Upper lobe of left lung (tissue), 6 donors: Measurements from ENCODE around the gene WAPL. TPM values are rescaled to one million over a fixed set of nuclear protein-coding genes. Genes with fewer than 3 reads are reported as not detected.

Experiments used
- ATAC-seq, 2 donors: fragments of 200-7000 bp; cut with Tn5 transposase; one replicate each; pipeline ENCODE4 v1.9.1; 2022; ENCODE audit warnings: mild to moderate bottlenecking in 2 of 2, moderate library complexity in 2 of 2; ENCODE audit not compliant: low FRiP score in 2 of 2
- DNase-seq, 2 donors: peaks; one replicate each; pipeline ENCODE4 v3.0.0-alpha.2; 2019 to 2020
- H3K27ac ChIP-seq, 4 donors: fragments of 200-600 bp; sonication (generic); one replicate each; pipeline ENCODE4 v1.5.1; 2016 to 2019
- H3K27me3 ChIP-seq, 4 donors: fragments of 200-600 bp; sonication (generic); one replicate each; pipeline ENCODE4 v1.5.1; 2017 to 2019
- H3K36me3 ChIP-seq, 4 donors: fragments of 200-600 bp; sonication (generic); one replicate each; pipeline ENCODE4 v1.5.1; 2016 to 2019
- H3K4me1 ChIP-seq, 4 donors: fragments of 200-600 bp; sonication (generic); one replicate each; pipeline ENCODE4 v1.5.1; 2018 to 2019
- H3K4me3 ChIP-seq, 4 donors: fragments of 200-600 bp; sonication (generic); one replicate each; pipeline ENCODE4 v1.5.1; 2017 to 2019; ENCODE audit warnings: mild to moderate bottlenecking in 2 of 4, moderate library complexity in 1 of 4
- H3K9me3 ChIP-seq, 4 donors: fragments of 200-600 bp; sonication (generic); one replicate each; pipeline ENCODE4 v1.5.1; 2018 to 2019
- EP300 ChIP-seq, 4 donors: sonication (generic); formaldehyde crosslinking; IDR thresholded peaks; one replicate each; pipeline ENCODE4 v1.5.1; 2017; ENCODE audit warnings: antibody characterized with exemption in 4 of 4, control low read depth in 2 of 4
- POLR2A ChIP-seq, 4 donors: fragments of 450-650 bp; IDR thresholded peaks; one replicate each; pipeline ENCODE4 v1.5.1; 2016 to 2017; ENCODE audit warnings: antibody characterized with exemption in 4 of 4, mild to moderate bottlenecking in 2 of 4
- POLR2AphosphoS5 ChIP-seq, 2 donors: sonication (generic); formaldehyde crosslinking; IDR thresholded peaks; one replicate each; pipeline ENCODE4 v1.5.1; 2017; ENCODE audit warnings: antibody characterized with exemption in 2 of 2
- WGBS, 2 donors: methylation state at CpG; one replicate each; pipeline ENCODE4 v1.1.5; 2017 to 2018; 5-methylcytosine and 5-hydroxymethylcytosine counted together
- total RNA-seq, 6 donors: library from RNA; depleted of rRNA in 4 of 6; stranded (reverse); fragments of >200 nt in 4 of 6; gene quantifications; one replicate each; pipeline versions ENCODE4 v1.1.0 to v1.2.1, GENCODE V29; 2016 to 2021
- TF ChIP-seq, protein P1 (sequence below), 6 experiments: fragments of 450-650 bp in 4 of 6; fragments of 200-600 bp in 2 of 6; sonication (generic) in 2 of 6; IDR thresholded peaks; one replicate each; pipeline ENCODE4 v1.5.1; 2016 to 2019; ENCODE audit warnings: antibody characterized with exemption in 6 of 6
- donor health status: DM: no; HTN: no; CAD: no; lungs with moderate emphysema.
- donor health status: DM: no; HTN: yes; CAD: no; lungs with severe emphysema.

WAPL gene
- total RNA-seq, 6 donors from 2014 or later: 24.5 to 55.2 (median 38.1) TPM

DNA sequence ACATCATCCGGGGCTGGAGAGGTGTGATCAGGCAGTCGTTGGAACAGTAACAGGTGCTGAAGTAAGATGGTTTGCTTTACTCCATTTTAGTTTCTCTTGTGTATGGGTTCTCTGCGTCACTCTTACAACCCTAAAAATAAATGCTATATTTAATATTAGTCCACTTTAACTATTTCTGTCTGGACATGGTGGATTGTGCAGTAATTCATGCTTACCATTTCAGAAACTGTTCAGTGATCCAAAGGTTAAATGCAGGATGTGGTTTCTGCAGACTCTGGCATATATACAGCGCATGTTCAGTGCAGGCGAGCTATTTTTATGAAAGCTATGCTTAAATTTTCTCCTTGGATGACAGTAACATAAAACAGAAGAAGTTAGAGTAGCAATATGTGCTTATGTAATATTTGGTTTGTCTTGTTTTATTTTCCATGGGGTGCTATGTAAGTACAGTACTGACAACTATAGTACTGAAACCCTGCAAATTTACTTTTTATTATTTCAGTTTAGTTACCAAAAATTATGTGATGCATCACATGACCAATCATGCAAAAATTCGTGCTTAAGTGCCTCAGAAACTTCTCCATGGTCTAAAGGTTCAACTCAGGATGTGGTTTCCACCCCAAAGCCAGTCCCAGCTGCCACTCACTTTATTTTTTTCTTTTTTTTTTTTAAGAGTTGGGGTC, 108.4 kb downstream of the WAPL start:
- H3K4me3 ChIP-seq: no peak overlapping the region
- no peaks in the 10 kb centered on the region for H3K27me3 ChIP-seq
- TF ChIP-seq, protein P1, sequence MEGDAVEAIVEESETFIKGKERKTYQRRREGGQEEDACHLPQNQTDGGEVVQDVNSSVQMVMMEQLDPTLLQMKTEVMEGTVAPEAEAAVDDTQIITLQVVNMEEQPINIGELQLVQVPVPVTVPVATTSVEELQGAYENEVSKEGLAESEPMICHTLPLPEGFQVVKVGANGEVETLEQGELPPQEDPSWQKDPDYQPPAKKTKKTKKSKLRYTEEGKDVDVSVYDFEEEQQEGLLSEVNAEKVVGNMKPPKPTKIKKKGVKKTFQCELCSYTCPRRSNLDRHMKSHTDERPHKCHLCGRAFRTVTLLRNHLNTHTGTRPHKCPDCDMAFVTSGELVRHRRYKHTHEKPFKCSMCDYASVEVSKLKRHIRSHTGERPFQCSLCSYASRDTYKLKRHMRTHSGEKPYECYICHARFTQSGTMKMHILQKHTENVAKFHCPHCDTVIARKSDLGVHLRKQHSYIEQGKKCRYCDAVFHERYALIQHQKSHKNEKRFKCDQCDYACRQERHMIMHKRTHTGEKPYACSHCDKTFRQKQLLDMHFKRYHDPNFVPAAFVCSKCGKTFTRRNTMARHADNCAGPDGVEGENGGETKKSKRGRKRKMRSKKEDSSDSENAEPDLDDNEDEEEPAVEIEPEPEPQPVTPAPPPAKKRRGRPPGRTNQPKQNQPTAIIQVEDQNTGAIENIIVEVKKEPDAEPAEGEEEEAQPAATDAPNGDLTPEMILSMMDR (IDR thresholded peaks at IDR 0.05): no peak
- TF ChIP-seq POLR2AphosphoS5 (IDR thresholded peaks at IDR 0.05) (no peak), EP300 (IDR thresholded peaks at IDR 0.05) (no peak), POLR2A (IDR thresholded peaks at IDR 0.05) (no peak)
- peaks cover 0 to 3% (median 0%) of the 10 kb centered on the region in 4 donors for H3K9me3 ChIP-seq
- H3K36me3 ChIP-seq: no peaks in the 10 kb centered on the region
- WGBS, 2 donors: 47 to 53% methylated on average over 6 of the region's 6 CpGs
- ATAC-seq (no peak), DNase-seq (no peak)
- H3K4me1 ChIP-seq: peaks cover 8 to 22% (median 11%) of the 10 kb centered on the region in 4 donors
- H3K27ac ChIP-seq: no peak overlapping the region

DNA sequence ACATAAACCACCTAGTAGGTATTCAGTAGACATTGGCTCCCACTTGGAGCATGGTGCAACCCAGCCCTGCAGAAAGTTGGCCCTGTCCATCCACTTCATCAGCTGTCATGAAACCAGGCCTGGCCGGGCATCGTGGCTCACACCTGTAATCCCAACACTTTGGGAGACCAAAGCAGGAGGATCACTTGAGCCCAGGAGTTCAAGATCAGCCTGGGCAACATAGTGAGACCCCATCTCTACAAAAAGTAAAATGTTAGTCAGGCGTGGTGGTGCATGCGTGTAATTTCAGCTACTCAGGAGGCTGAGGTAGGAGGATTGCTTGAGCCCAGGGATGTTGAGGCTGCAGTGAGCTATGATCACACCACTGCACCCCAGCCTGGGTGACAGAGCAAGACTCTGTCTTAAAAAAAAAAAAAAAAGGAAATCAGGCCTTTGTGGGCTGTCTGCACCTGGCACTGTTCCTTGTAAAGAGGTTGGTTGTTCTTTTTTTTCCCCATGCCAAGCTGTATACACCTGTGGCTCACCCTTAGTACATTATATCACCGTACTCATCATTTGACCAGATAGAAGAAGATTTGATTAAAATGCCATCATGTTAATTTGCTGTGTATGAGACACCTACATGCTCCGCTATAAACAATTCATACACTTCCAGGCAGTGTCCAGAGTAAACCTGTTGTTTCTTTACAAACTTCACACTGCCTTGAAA, 109.6 kb downstream of the WAPL start:
- Histone ChIP-seq H3K27ac (peak overlapping the region in 3 of 4 donors; percentile 6 to 44 (median 30)), H3K4me3 (no peak overlapping the region), H3K9me3 (peaks cover 0 to 3% (median 0%) of the 10 kb centered on the region in 4 donors), H3K36me3 (no peaks in the 10 kb centered on the region), H3K27me3 (no peaks in the 10 kb centered on the region), H3K4me1 (peaks cover 8 to 22% (median 11%) of the 10 kb centered on the region in 4 donors)
- peak in 1 of 2 donors; percentile 38 for ATAC-seq
- 76 to 83% methylated on average over 4 to 6 of the region's 6 CpGs for WGBS, 2 donors
- TF ChIP-seq EP300 (IDR thresholded peaks at IDR 0.05) (no peak), POLR2AphosphoS5 (IDR thresholded peaks at IDR 0.05) (no peak), POLR2A (IDR thresholded peaks at IDR 0.05) (no peak)
- TF ChIP-seq, protein P1 (IDR thresholded peaks at IDR 0.05): no peak
- DNase-seq: no peak

DNA sequence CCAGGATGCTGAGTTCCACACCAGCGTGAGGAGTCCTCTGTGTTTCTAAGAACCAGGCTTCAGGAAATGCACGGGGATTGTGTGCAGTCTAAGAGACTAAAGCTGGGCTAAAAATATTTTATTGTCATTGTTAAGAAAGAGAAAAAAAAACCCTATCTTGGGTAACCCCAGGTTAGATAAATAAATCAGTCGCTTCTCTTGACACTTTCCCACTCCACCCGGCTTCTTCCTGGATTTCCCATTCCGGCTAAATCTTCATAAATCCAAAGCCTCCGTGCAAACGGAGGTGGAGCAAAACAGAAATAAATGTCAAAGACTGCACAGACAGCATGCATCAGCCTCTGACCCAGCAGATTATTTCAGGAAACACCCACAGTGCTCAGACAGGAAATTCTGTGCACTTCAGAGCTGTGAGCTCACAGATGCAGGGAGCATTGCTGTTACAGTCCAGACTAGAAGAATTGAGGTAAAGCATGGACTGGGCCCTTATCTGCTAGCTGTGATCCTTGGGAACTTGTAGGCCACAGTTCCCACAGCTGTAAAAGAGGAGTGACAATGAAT, 110.2 kb downstream of the WAPL start:
- WGBS, 2 donors: 30 to 37% methylated on average over 7 of the region's 7 CpGs
- peak overlapping the region in 3 of 4 donors; percentile 6 to 49 (median 30) for H3K27ac ChIP-seq

DNA sequence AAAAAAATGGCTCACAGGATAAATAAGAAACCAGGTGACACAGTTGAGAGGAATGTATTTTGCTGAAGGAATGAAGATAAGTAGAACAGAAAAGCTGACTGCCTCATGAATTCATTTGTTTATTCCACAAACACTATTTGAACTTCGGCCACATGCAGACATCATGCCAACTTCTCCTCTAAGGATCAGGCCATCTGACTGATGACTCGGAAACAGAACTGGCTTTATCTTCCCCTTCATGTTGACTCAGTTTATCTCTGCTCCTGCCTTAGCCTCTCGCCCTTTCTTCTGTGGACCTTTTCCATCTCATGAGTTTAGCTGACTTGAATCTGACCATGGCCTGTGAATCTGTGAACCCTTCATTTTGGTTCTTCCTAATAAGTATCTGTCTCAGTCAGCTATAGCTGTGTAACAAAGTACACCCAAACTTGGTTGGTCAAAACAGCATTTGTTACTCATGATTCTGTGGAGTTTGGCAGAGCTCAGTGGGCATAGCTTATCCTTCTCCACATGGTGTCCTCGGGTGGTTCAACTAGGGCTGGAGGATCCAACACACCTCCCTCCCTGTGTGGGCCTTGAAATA, 111.0 kb downstream of the WAPL start:
- Histone ChIP-seq H3K4me1 (peaks cover 8 to 22% (median 11%) of the 10 kb centered on the region in 4 donors), H3K27me3 (no peaks in the 10 kb centered on the region), H3K27ac (peak overlapping the region in 1 of 4 donors; percentile 49), H3K9me3 (peaks cover 0 to 3% (median 0%) of the 10 kb centered on the region in 4 donors), H3K4me3 (no peak overlapping the region), H3K36me3 (no peaks in the 10 kb centered on the region)
- DNase-seq: no peak
- TF ChIP-seq EP300 (IDR thresholded peaks at IDR 0.05) (no peak), POLR2A (IDR thresholded peaks at IDR 0.05) (no peak), POLR2AphosphoS5 (IDR thresholded peaks at IDR 0.05) (no peak)
- TF ChIP-seq, protein P1 (IDR thresholded peaks at IDR 0.05): no peak
- ATAC-seq: no peak
- 63 to 68% methylated on average over 4 of the region's 4 CpGs for WGBS, 2 donors

More for the DNA sequence above, 110.2 kb downstream of the WAPL start:
- H3K4me1 ChIP-seq: peaks cover 8 to 22% (median 11%) of the 10 kb centered on the region in 4 donors
- ATAC-seq: peak in 1 of 2 donors; percentile 67
- DNase-seq: no peak
- H3K4me3 ChIP-seq: no peak overlapping the region
- no peaks in the 10 kb centered on the region for H3K36me3 ChIP-seq
- H3K9me3 ChIP-seq: peaks cover 0 to 3% (median 0%) of the 10 kb centered on the region in 4 donors
- TF ChIP-seq POLR2A (IDR thresholded peaks at IDR 0.05) (no peak), EP300 (IDR thresholded peaks at IDR 0.05) (peak in 1 of 4 donors; percentile 3), POLR2AphosphoS5 (IDR thresholded peaks at IDR 0.05) (no peak)
- TF ChIP-seq, protein P1 (IDR thresholded peaks at IDR 0.05): no peak
- no peaks in the 10 kb centered on the region for H3K27me3 ChIP-seq
